ENCODE measurements around the gene TTC28.

- TF ChIP-seq CTCF (IDR thresholded peaks at IDR 0.05 in 2 of 3, conservative IDR thresholded peaks at IDR 0.05 in 1 of 3; ENCODE audit: borderline replicate concordance in 1 of 3, insufficient read depth in 1 of 3, low read depth in 2 of 3, low read length in 2 of 3) (no peak), POLR2A (IDR thresholded peaks at IDR 0.05; ENCODE audit: borderline replicate concordance, extremely low read depth, insufficient read depth, insufficient read length) (no peak), MAX (IDR thresholded peaks at IDR 0.05) (no peak), ZNF274 (IDR thresholded peaks at IDR 0.05; ENCODE audit: low read depth, low read length) (no peak), REST (IDR thresholded peaks at IDR 0.05; ENCODE audit: low read depth) (no peak), JUND (IDR thresholded peaks at IDR 0.05) (no peak), EZH2 (IDR thresholded peaks at IDR 0.05) (no peak), ATF3 (IDR thresholded peaks at IDR 0.05) (no peak), POLR2AphosphoS5 (IDR thresholded peaks at IDR 0.05; ENCODE audit: low read depth, low read length) (no peak), CEBPB (IDR thresholded peaks at IDR 0.05; ENCODE audit: low read depth) (no peak), FOSL1 (IDR thresholded peaks at IDR 0.05; ENCODE audit: low read depth) (no peak), RAD21 (IDR thresholded peaks at IDR 0.05; ENCODE audit: low read depth) (no peak), SRF (IDR thresholded peaks at IDR 0.05; ENCODE audit: low read depth) (no peak)
Observed at GRCh38 chr22:28381429-28382167, 298.0 kb downstream of the TTC28 start.
